GM12892 (cell line): Measurements from ENCODE around the gene PADI2.

ENCODE experiments used
- DNase-seq: peaks from one replicate; pipeline ENCODE4 v3.0.0; 2011; ENCODE audit not compliant: insufficient read length
- FAIRE-seq: peaks from 2 replicates; lab custom pipeline; 2011; peaks lifted over from hg19 to GRCh38; lab: Jason Lieb, UNC
- POLR2A ChIP-seq: IDR thresholded peaks from 2 replicates; pipeline ENCODE4 v1.6.1; 2011; ENCODE audit warnings: low read depth, low read length, control low read depth
- POLR2AphosphoS5 ChIP-seq: IDR thresholded peaks from 2 replicates; pipeline ENCODE4 v1.6.1; 2011; ENCODE audit warnings: low read depth, low read length, control low read depth
- TAF1 ChIP-seq: IDR thresholded peaks from 2 replicates; pipeline ENCODE4 v1.6.1; 2011; ENCODE audit warnings: low read depth, mild to moderate bottlenecking, control low read depth, low read length, borderline replicate concordance

PADI2 gene

GRCh38 chr1:17119773-17120480 is 676 bp upstream of the PADI2 start:
- DNase-seq = peak; percentile 48
- FAIRE-seq = peak; percentile 62
- no peak for TF ChIP-seq POLR2AphosphoS5
- no peak for TF ChIP-seq POLR2A
- TF ChIP-seq TAF1 = no peak

GRCh38 chr1:17118706-17119075 is 560 bp downstream of the PADI2 start:
- TF ChIP-seq POLR2AphosphoS5 (no peak), TAF1 (no peak), POLR2A (no peak)
- FAIRE-seq = no peak
- DNase-seq = no peak

- no peak for DNase-seq
- FAIRE-seq = no peak
- TF ChIP-seq TAF1 (no peak), POLR2AphosphoS5 (no peak), POLR2A (no peak)
Observed at GRCh38 chr1:17118268-17118667, 983 bp downstream of the PADI2 start.

GRCh38 chr1:17117451-17118265 is 1.6 kb downstream of the PADI2 start:
- no peak for FAIRE-seq
- DNase-seq = no peak
- TF ChIP-seq POLR2A = no peak
- no peak for TF ChIP-seq POLR2AphosphoS5
- TF ChIP-seq TAF1 = no peak

- FAIRE-seq = no peak
- TF ChIP-seq POLR2AphosphoS5 (no peak), POLR2A (no peak), TAF1 (no peak)
- DNase-seq = no peak
Observed at GRCh38 chr1:17116643-17117042, 2.6 kb downstream of the PADI2 start.

- FAIRE-seq (no peak), DNase-seq (no peak)
- TF ChIP-seq TAF1 (no peak), POLR2AphosphoS5 (no peak), POLR2A (no peak)
Observed at GRCh38 chr1:17113963-17114362, 5.3 kb downstream of the PADI2 start.

GRCh38 chr1:17112496-17113236 is 6.6 kb downstream of the PADI2 start:
- FAIRE-seq (no peak), DNase-seq (no peak)
- TF ChIP-seq POLR2AphosphoS5 (no peak), TAF1 (no peak), POLR2A (no peak)

GRCh38 chr1:17112076-17112475 is 7.2 kb downstream of the PADI2 start:
- no peak for TF ChIP-seq POLR2A
- TF ChIP-seq POLR2AphosphoS5 = no peak
- no peak for TF ChIP-seq TAF1
- FAIRE-seq (no peak), DNase-seq (no peak)

- FAIRE-seq (no peak), DNase-seq (no peak)
- no peak for TF ChIP-seq POLR2AphosphoS5
- no peak for TF ChIP-seq POLR2A
- no peak for TF ChIP-seq TAF1
Observed at GRCh38 chr1:17110555-17110926, 8.7 kb downstream of the PADI2 start.

- TF ChIP-seq POLR2AphosphoS5 = no peak
- no peak for TF ChIP-seq POLR2A
- TF ChIP-seq TAF1 = no peak
- DNase-seq (no peak), FAIRE-seq (no peak)
Observed at GRCh38 chr1:17109892-17110554, 9.2 kb downstream of the PADI2 start.

- TF ChIP-seq POLR2AphosphoS5 = no peak
- TF ChIP-seq POLR2A = no peak
- TF ChIP-seq TAF1 = no peak
- no peak for DNase-seq
- no peak for FAIRE-seq
Observed at GRCh38 chr1:17108786-17109185, 10.5 kb downstream of the PADI2 start.
